Stimulated activated CD8-positive, alpha-beta memory T cell treated with anti-CD3 and anti-CD28 coated beads, Interleukin-7, amount 100 ng/mL, for 24 hours (primary cell): ENCODE results near the gene PTPN18.

Source experiments
- DNase-seq: peaks from one replicate; pipeline ENCODE4 v3.0.0-alpha.2; 2020; ENCODE audit warnings: low read depth

Gene PTPN18

GRCh38 chr2:130365075-130365474 is 9.2 kb downstream of the PTPN18 start:
- no peak for DNase-seq

DNA sequence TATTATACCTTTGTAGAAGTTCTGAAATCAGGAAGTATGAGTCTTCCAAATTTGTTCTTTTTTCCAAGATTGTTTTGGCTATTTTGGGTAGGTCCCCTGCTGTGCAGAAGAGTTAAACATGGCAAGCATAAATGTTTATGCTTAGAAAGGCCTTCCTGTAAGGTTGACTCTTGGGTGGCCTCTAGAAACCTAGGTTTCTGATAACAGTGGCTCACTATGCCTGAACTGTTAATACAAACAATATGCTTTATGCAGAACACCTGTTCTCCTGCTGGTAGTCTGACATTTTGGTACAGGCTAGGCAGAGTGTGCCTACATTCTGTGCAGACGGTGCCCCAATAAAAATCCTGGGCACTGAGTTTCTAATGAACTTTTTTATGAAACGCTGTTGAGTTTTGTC is 10.1 kb downstream of the PTPN18 start:
- no peak for DNase-seq

- no peak for DNase-seq
Observed at GRCh38 chr2:130366720-130367119, 10.9 kb downstream of the PTPN18 start.

- no peak for DNase-seq
Observed at GRCh38 chr2:130368786-130369185, 12.9 kb downstream of the PTPN18 start.

DNA sequence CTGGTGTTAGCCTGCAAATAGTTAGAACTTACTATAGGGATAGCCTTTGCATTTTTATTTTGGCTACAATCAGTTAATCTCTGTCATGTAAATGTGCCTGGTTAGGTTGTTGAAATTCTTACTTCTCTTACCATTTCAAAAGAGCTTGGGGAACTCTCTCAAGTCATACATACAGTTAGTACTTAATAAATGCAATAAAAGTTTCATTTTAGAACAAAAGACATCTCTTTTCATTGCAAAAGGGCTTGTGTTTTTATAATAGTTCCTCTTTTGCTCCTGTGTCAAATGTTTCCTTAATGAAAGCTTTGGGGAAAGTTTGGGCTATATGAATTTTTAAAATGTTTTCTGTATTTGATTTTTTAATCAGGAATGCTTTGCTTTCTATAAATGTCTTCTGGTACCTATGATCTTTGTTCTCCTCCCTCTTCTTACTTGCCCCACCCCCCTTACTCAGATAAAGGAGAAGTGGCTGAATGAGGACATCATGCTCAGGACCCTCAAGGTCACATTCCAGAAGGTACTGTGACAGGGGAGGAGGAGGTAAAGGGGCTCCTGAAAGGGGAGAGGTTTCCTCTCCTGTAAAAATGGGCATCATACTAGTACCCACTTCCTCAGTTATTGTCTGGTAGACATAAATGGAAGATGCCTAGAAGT is 13.6 kb downstream of the PTPN18 start:
- no peak for DNase-seq

DNA sequence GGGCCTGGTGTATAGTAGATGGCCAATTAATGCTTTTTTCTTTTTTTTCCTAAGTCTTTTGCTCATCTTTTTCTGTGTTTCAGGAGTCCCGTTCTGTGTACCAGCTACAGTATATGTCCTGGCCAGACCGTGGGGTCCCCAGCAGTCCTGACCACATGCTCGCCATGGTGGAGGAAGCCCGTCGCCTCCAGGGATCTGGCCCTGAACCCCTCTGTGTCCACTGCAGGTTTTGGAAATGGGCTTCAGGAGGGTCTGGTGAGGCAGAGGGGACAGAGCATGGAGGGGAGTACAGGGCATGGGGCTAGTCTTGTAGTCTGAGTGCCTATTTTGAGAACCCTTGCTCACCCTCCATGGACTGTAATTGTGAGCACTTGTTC is 14.1 kb downstream of the PTPN18 start:
- DNase-seq = no peak

DNA sequence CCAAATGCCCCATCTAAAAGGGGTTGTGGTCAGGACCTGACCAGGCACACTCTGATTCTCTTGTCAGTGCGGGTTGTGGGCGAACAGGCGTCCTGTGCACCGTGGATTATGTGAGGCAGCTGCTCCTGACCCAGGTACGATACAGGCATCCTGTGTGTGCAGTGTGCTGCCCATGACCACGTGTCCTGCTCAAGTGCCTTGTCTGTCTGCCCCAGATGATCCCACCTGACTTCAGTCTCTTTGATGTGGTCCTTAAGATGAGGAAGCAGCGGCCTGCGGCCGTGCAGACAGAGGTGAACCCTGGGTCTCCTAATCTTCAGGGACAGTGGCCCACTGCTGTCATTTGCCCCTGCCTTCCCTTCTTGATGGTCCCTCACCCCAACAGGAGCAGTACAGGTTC is 14.6 kb downstream of the PTPN18 start:
- DNase-seq = no peak

DNA sequence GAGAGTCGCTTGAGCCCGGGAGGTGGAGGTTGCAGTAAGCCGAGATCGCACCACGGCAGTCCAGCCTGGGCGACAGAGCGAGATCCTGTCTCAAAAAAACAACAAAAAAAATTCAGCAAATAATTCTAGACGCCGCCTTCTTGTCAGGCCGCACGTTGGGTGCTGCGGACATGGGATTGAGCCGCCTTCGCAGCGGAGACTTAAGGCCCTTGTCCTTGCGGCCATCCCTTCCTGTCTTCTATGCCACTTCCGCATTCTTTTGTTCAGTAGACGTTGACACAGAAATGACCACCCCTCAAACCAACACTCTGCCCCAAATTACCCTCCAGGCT is 15.8 kb downstream of the PTPN18 start:
- no peak for DNase-seq

GRCh38 chr2:130372055-130372832 is 16.4 kb downstream of the PTPN18 start:
- peak; percentile 55 for DNase-seq

- no peak for DNase-seq
Observed at GRCh38 chr2:130372833-130373807, 17.3 kb downstream of the PTPN18 start.

DNA sequence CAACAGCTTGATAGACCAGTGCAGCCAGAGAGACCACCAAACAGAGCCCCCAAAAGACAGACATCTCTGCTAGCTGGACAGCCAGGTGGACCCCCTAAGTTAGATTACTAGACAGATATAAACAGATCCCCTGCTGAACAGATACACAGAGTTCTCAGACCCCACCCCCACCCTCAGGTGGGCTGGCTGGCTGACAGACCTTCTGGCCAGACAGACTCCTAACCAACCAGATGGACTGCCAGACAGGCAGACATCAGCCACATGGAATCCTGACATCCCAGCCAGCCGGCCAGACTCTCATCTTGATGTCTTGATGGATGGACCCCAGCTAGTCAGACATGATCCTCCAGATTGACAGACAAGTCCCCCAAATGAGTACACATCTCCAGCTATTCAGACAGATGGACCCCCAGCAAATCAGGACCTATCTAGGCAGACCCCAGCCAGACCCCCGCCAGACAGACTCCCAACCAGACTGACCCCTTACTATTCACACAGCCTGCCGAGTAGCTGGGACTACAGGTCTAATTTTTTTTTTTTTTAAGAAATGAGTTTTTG is 18.0 kb downstream of the PTPN18 start:
- DNase-seq = no peak

DNA sequence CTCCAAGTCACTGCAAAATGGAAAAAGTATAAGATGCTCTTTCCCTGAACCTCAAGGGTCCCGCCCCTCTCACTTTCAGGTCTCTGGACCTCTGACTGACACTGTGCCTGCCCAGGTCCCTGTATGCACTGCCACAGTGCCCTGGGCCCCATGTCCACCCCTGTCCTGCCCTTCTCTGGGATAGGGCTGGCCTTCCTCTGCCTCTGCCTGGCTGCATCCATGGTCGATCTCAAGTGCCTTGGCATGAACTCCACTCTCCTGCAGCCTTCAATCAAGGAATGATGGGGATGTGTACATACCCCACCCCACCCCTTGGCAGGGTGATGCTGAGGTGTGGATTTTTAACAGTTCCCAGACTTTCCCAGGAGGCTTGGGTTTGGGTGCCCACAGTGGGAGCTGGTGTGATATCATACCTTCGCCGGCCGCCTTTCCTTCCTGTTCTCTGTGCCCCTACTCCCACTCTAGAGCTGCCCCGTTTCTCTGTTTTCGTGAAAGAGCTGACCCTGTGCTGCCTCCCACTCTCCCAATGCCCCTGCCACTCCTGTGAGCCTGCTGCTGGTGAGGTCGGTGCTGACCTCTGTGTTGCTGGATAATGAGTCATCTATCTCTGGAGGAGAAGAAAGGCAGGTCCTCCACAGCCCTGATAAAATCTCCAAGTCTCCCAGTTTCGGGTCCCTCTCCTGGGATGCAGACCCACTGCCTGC is 18.9 kb downstream of the PTPN18 start:
- no peak for DNase-seq

DNA sequence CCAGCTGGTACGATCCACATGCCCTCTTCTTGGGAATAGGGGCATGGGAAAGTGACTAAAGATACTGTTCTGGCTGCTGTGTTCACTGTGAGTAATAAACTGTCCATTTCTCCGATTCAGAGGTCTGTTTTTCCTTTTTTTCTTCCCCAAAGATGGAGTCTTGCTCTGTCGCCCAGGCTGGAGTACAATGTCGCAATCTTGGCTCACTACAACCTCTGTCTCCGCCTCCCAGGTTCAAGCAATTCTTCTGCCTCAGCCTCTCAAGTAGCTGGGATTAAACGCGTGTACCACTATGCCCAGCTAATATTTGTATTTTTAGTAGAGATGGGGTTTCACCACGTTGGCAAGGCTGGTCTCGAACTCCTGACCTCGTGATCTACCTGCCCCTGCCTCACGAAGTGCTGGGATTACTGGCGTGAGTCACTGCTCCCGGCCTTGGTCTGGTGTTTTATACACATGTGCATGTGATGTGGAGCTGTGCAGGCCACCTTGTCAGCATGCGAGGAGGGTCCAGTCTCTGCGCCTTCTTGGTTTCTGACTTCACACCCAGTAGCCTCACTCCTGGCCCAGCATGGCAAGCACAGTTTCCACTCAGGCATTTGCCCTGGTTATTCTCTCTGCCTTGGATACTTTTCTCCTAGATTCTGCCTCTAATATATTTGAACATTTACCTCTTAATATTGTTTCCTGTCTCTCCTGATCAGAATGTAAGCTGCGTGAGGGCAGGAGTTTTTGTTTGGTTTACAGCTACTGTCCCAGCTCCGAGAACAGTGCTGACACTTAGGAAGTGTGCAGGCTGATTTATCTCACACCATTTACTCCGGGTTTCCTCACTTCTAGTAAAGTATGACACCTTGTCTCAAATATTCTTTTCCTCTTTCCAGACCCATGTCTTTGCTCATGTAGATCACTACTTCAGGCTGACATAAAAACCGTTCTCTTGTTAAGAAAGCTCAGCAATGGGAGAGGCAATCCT is 19.7 kb downstream of the PTPN18 start:
- no peak for DNase-seq

- no peak for DNase-seq
Observed at GRCh38 chr2:130376433-130377293, 20.8 kb downstream of the PTPN18 start.

DNA sequence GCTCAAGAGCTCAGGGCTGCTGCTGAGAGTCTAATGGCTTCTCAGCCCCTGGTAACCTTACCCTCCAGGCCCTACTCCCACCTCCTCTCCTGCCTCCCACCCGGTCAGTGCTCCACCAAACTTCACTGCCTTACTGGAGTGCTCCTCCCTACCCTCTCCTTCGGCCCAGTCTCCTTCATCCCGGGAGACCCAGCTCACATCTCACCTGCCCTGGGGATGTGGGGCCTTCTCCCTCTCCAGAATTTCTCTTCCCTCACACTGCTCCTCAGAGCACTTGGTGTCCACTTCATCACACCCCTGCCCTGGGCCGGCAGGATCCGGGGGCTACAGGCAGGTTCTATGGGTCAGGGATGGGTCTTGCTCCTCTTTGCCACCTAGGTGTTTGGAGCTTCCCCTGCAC is 21.6 kb downstream of the PTPN18 start:
- no peak for DNase-seq

DNA sequence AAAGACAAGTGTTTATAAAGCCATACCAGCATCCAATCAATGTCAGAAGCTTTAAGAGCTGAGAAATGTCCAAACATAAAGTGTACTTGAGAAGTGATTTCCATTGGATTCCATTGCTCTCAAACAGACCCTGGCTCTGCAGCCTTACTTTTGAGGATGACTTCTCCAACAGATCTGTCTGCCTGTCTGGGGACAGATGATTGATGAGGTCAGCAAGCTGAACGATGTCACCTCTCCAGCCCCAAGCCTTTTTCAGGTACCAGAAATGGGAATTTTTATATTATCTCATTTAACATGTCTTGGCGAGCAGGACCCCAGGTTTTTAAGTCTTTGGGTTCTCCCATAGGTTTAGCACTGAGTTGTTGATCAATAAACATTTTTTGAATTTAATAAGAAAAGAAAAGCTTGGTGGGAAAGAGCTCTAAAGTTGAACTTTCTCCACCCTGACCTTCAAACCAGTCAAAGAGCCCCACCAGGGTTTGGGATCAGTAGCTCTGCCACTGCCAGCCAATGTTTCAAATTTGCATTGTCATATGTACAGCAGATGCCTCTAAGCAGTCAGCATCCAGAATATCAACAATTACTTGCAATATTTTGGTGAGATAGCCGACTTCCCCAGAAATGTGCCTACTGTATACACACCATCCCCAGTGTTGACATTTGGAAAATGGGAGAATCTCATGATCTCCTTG is 22.5 kb downstream of the PTPN18 start:
- DNase-seq = no peak

DNA sequence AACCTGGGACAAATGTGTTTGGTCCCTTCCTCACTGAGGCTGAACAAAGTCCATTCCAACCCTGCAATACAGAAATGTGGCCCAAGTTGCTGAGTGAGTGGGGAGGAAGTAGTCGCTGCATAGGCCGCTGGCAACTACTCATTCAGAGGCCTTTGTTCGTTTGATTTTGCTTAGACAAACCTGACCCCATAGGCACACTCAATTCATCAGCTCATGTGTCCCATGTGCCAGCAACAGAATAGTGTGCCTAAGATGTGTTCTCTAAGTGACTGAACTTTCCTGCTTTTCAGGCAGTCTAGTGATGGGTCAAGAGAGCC is 23.0 kb downstream of the PTPN18 start:
- DNase-seq = no peak

DNA sequence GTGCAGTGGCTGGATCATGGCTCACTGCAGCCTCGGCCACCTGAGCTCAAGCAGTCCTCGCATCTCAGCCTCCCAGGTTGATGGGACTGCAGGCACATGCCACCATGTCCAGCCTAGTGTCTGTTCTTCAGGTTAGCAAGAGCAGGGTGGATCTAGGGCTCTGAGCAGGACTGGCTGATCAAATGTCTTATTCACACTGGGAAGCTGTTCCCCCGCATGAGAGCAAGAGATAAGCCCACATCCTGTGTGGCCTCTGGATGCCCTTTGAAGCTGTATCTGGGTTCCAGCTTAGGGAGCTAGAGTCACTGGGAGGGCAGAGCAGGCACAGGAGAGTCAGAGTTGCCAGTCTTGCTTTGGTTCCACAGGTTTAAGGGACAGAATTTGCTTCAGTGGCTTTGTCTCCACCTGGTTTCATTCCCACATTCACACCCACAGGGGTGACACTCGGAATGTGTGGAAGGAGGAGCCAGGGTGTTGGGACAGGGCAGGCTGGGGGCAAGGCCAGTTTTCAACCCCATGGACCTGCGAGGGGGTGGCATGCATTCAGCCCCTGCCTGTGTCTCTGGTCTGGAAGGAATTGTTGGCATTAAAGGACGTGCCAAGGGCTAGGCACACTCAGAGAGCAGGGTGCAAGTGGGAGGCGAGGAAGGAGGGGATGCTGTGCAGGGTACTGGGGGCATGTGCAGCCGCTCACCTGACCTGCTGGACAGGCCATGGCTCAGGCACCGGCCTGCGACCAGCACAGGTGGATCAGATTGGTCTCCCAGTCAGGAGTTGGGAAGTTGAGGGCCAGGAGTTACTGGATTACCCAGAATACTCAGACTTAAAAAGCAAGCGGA is 24.5 kb downstream of the PTPN18 start:
- DNase-seq = no peak
